Measurements from ENCODE around the gene KRT85. TPM values are rescaled to one million over a fixed set of nuclear protein-coding genes. Genes with fewer than 3 reads are reported as not detected.
A peak's percentile ranks its signal among the peaks of the same experiment; 100 is the strongest.
"Not testable (repeated sequence)": the region's sequence is repeated elsewhere in the genome, so short reads cannot be mapped to it uniquely, and the experiment has no call there.

The KRT85 gene
- polyA plus RNA-seq, 10 donors = 1.7 TPM; not detected in 9

GRCh38 chr12:52327052-52327829 lies 40.0 kb downstream of the KRT85 start:
- DNase-seq = peak; percentile 34 to 70 (median 54)

- DNase-seq = no peak
Observed at GRCh38 chr12:52324153-52324444, 43.2 kb downstream of the KRT85 start.

- DNase-seq = no peak
Observed at GRCh38 chr12:52323416-52324152, 43.7 kb downstream of the KRT85 start.

- DNase-seq = no peak
Observed at GRCh38 chr12:52323001-52323400, 44.3 kb downstream of the KRT85 start.

- DNase-seq = no peak
Observed at GRCh38 chr12:52322069-52322468, 45.2 kb downstream of the KRT85 start.

- DNase-seq = no peak
Observed at GRCh38 chr12:52321418-52321817, 45.9 kb downstream of the KRT85 start.

GRCh38 chr12:52320784-52321400 lies 46.4 kb downstream of the KRT85 start, which contains the start of gene KRT83:
TSS of gene KRT83 (minus strand) at chr12:52321398. CDS start at chr12:52321335, 63 bp downstream.
- DNase-seq = no peak

- DNase-seq = no peak
Observed at GRCh38 chr12:52319097-52319496, 48.2 kb downstream of the KRT85 start.

GRCh38 chr12:52318241-52318990 lies 48.9 kb downstream of the KRT85 start:
- no peak for DNase-seq

GRCh38 chr12:52317468-52318052 lies 49.7 kb downstream of the KRT85 start:
- no peak for DNase-seq

- DNase-seq = no peak
Observed at GRCh38 chr12:52316701-52317100, 50.6 kb downstream of the KRT85 start.

- DNase-seq = no peak
Observed at GRCh38 chr12:52316290-52316689, 51.0 kb downstream of the KRT85 start.

GRCh38 chr12:52315721-52316120 lies 51.6 kb downstream of the KRT85 start:
- not testable (repeated sequence) for DNase-seq

GRCh38 chr12:52314511-52314910 lies 52.8 kb downstream of the KRT85 start:
- no peak for DNase-seq

GRCh38 chr12:52313926-52314325 lies 53.4 kb downstream of the KRT85 start:
- no peak for DNase-seq

- no peak for DNase-seq
Observed at GRCh38 chr12:52313461-52313860, 53.8 kb downstream of the KRT85 start.

- no peak for DNase-seq
Observed at GRCh38 chr12:52312086-52312485, 55.2 kb downstream of the KRT85 start.

GRCh38 chr12:52311285-52311648 lies 56.0 kb downstream of the KRT85 start:
- peak in 2 of 3 donors; percentile 3 to 26 for DNase-seq

- DNase-seq = no peak
Observed at GRCh38 chr12:52310622-52311284, 56.5 kb downstream of the KRT85 start.

All from muscle of back (tissue), 11 donors.